Trophoblast cell (in vitro differentiated cells and primary cell): Measurements from ENCODE around the gene KCNS1.

ENCODE experiments used
- DNase-seq, 2 donors: peaks; one replicate each; pipeline ENCODE4 v3.0.0-alpha.2; 2016
- H2AFZ ChIP-seq: 2 replicates; pipeline ENCODE4 v1.6.1; 2013; ENCODE audit warnings: low read length, moderate library complexity, mild to moderate bottlenecking; ENCODE audit not compliant: insufficient read depth, poor library complexity
- H2AK5ac ChIP-seq: 2 replicates; pipeline ENCODE4 v1.6.1; 2013; ENCODE audit warnings: mild to moderate bottlenecking, low read length
- H2BK120ac ChIP-seq: 2 replicates; pipeline ENCODE4 v1.6.1; 2013; ENCODE audit warnings: low read length, mild to moderate bottlenecking, moderate library complexity; ENCODE audit not compliant: insufficient read depth, poor library complexity
- H2BK12ac ChIP-seq: 2 replicates; pipeline ENCODE4 v1.6.1; 2013; ENCODE audit warnings: mild to moderate bottlenecking, low read length, moderate library complexity
- H2BK5ac ChIP-seq: 2 replicates; pipeline ENCODE4 v1.6.1; 2013; ENCODE audit warnings: low read length, low read depth, moderate library complexity, mild to moderate bottlenecking; ENCODE audit not compliant: poor library complexity
- H3K14ac ChIP-seq: 2 replicates; pipeline ENCODE4 v1.6.1; 2013; ENCODE audit warnings: mild to moderate bottlenecking, low read length
- H3K18ac ChIP-seq: 2 replicates; pipeline ENCODE4 v1.6.1; 2013; ENCODE audit warnings: mild to moderate bottlenecking, low read length
- H3K23ac ChIP-seq: 2 replicates; pipeline ENCODE4 v1.6.1; 2013; ENCODE audit warnings: low read length
- H3K27ac ChIP-seq: 2 replicates; pipeline ENCODE4 v1.5.1; 2013; ENCODE audit warnings: low read depth, mild to moderate bottlenecking, inconsistent platforms, low read length, moderate library complexity
- H3K27me3 ChIP-seq: 2 replicates; pipeline ENCODE4 v1.6.1; 2013; ENCODE audit warnings: inconsistent platforms, mild to moderate bottlenecking, low read length, moderate library complexity; ENCODE audit not compliant: insufficient read depth
- H3K36me3 ChIP-seq, 2 experiments: 1 replicate in 1 of 2; 2 replicates in 1 of 2; pipeline ENCODE4 v1.6.1; 2013; ENCODE audit warnings: low read length in 2 of 2, mild to moderate bottlenecking in 2 of 2, moderate library complexity in 1 of 2; ENCODE audit not compliant: insufficient read depth in 2 of 2, control insufficient read depth in 1 of 2
- H3K4ac ChIP-seq: 2 replicates; pipeline ENCODE4 v1.6.1; 2013; ENCODE audit warnings: low read depth, mild to moderate bottlenecking, low read length, moderate library complexity
- H3K4me1 ChIP-seq, 2 experiments: 1 replicate in 1 of 2; 2 replicates in 1 of 2; pipeline ENCODE4 v1.6.1; 2013; ENCODE audit warnings: low read length in 2 of 2, mild to moderate bottlenecking in 2 of 2, moderate library complexity in 1 of 2; ENCODE audit not compliant: insufficient read depth in 2 of 2, control insufficient read depth in 1 of 2
- H3K4me2 ChIP-seq: 2 replicates; pipeline ENCODE4 v1.6.1; 2013; ENCODE audit warnings: inconsistent platforms, mild to moderate bottlenecking, low read length, moderate library complexity
- H3K4me3 ChIP-seq: 2 replicates; pipeline ENCODE4 v1.5.1; 2013; ENCODE audit warnings: mild to moderate bottlenecking, low read depth, low read length, inconsistent platforms
- H3K79me1 ChIP-seq: one replicate; pipeline ENCODE4 v1.6.1; 2013; ENCODE audit warnings: low read length
- H3K79me2 ChIP-seq: 2 replicates; pipeline ENCODE4 v1.6.1; 2013; ENCODE audit warnings: low read length, mild to moderate bottlenecking; ENCODE audit not compliant: control insufficient read depth, insufficient read depth, poor library complexity
- H3K9ac ChIP-seq: 2 replicates; pipeline ENCODE4 v1.6.1; 2013; ENCODE audit warnings: mild to moderate bottlenecking, low read length
- H3K9me3 ChIP-seq: 2 replicates; pipeline ENCODE4 v1.6.1; 2013; ENCODE audit warnings: low read depth, mild to moderate bottlenecking, control low read depth, inconsistent platforms, low read length; ENCODE audit not compliant: insufficient read depth
- H4K12ac ChIP-seq: 2 replicates; pipeline ENCODE4 v1.6.1; 2013; ENCODE audit warnings: low read depth, mild to moderate bottlenecking, low read length, moderate library complexity
- H4K8ac ChIP-seq: 2 replicates; pipeline ENCODE4 v1.6.1; 2013; ENCODE audit warnings: low read depth, mild to moderate bottlenecking, low read length, moderate library complexity
- H4K91ac ChIP-seq: one replicate; pipeline ENCODE4 v1.6.1; 2013; ENCODE audit warnings: low read depth, mild to moderate bottlenecking, low read length, moderate library complexity
- WGBS: extraction: QIAGEN DNeasy Blood & Tissue Kit; methylation state at CpG from one replicate; pipeline ENCODE4 v1.1.7; 2013; ENCODE audit warnings: missing lambda C conversion rate; ENCODE audit not compliant: insufficient read length, insufficient coverage; ENCODE audit errors: extremely low coverage; 5-methylcytosine and 5-hydroxymethylcytosine counted together

The KCNS1 gene

DNA sequence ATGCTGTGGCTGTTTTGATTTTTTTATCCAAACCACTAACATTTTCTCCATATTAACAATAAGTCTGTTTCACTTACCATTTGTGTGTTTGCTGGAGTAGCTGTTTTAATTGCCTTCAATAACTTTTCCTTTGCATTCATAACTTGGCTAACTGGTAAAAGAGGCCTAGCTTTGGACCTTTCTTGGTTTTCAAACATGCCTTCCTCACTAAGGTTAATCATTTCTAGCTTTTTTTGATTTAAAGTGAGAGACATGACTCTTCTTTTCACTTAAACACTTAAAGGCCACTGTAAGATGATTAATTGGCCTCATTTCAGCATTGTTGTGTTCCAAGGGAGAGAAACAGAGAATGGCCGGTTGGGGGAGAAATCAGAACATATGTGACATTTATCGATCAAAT lies 20.5 kb upstream of the KCNS1 start:
- Histone ChIP-seq H3K9ac (no peak overlapping the region), H2BK5ac (no peak overlapping the region), H2BK120ac (no peak overlapping the region), H3K4ac (no peak overlapping the region), H3K36me3 (no peaks in the 10 kb centered on the region), H2BK12ac (no peak overlapping the region), H3K14ac (no peak overlapping the region), H3K27me3 (no peaks in the 10 kb centered on the region), H3K4me1 (no peaks in the 10 kb centered on the region), H3K23ac (no peak overlapping the region), H4K8ac (no peak overlapping the region), H3K4me2 (no peak overlapping the region), H3K4me3 (no peak overlapping the region), H3K9me3 (no peaks in the 10 kb centered on the region), H3K79me1 (no peaks in the 10 kb centered on the region), H3K27ac (no peak overlapping the region), H2AK5ac (no peak overlapping the region), H4K12ac (no peak overlapping the region), H3K18ac (no peak overlapping the region), H2AFZ (no peak overlapping the region), H3K79me2 (no peaks in the 10 kb centered on the region), H4K91ac (no peak overlapping the region)
- no CpG with 5 or more reads among the region's 2 CpGs for WGBS
- DNase-seq = no peak

DNA sequence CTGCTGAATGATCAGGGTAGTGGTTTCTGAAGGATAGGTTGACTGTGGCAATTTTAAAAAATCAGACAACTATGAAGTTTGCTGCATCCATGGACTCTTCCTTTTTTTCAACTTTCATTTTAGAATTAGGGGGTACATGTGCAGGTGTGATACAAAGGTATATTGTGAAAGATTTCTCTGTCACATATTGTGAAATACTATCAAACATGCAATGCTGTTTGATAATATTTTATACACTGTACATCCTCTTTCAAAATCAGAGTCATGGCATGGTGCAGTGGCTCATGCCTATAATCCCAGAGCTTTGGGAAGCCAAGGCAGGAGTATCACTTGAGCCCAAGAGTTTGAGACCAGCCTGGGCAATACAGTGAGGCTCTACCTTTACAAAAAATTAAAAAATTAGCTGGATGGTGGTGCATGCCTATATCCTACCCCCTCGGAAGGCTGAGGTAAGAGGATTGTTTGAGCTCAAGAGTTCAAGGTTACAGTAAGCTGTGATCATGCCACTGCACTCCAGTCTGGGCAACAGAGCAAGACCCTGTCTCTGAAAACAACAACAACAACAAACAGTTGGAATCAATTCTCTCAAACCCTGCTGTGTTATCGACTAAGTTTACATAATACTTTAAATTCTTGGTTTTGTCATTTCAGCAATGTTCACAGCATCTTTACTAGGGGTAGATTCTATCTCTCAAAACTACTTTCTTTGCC lies 18.8 kb upstream of the KCNS1 start:
- Histone ChIP-seq H3K14ac (no peak overlapping the region), H4K91ac (no peak overlapping the region), H2AFZ (no peak overlapping the region), H3K9ac (no peak overlapping the region), H3K23ac (no peak overlapping the region), H3K27me3 (no peaks in the 10 kb centered on the region), H3K4ac (no peak overlapping the region), H3K4me3 (no peak overlapping the region), H2BK120ac (no peak overlapping the region), H3K4me2 (no peak overlapping the region), H2BK5ac (no peak overlapping the region), H3K18ac (no peak overlapping the region), H3K79me1 (no peaks in the 10 kb centered on the region), H2BK12ac (no peak overlapping the region), H3K36me3 (no peaks in the 10 kb centered on the region), H3K27ac (no peak overlapping the region), H3K9me3 (no peaks in the 10 kb centered on the region), H2AK5ac (no peak overlapping the region), H3K4me1 (no peaks in the 10 kb centered on the region), H4K12ac (no peak overlapping the region), H3K79me2 (no peaks in the 10 kb centered on the region), H4K8ac (no peak overlapping the region)
- no peak for DNase-seq
- WGBS = no CpG with 5 or more reads among the region's 2 CpGs

DNA sequence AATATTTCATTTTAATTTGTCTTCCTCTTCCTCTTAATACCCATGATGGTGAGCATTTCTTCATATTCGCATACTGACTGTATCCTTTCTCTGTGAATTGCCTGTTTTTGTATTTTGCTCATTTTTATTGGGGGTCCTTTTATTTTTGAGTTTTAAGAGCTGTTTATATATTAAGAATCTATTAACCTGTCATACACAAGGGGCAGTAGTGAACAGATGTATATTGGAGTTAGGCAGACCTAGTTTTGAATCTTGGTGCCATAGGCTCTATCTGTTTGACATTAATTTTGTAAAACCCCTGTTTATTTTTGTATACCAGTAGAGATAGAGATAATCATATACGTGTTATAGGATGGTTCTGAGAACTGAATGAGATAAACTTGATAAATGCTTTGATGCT lies 17.1 kb upstream of the KCNS1 start:
- no peaks in the 10 kb centered on the region for H3K79me1 ChIP-seq
- no CpG with 5 or more reads among the region's 2 CpGs for WGBS
- no peak overlapping the region for H3K23ac ChIP-seq
- no peak for DNase-seq
- H3K4me3 ChIP-seq = no peak overlapping the region
- H2AK5ac ChIP-seq = no peak overlapping the region
- no peaks in the 10 kb centered on the region for H3K27me3 ChIP-seq
- H3K18ac ChIP-seq = no peak overlapping the region
- H4K12ac ChIP-seq = no peak overlapping the region
- H3K36me3 ChIP-seq = no peaks in the 10 kb centered on the region
- H2BK5ac ChIP-seq = no peak overlapping the region
- no peak overlapping the region for H3K9ac ChIP-seq
- H2BK12ac ChIP-seq = no peak overlapping the region
- no peak overlapping the region for H2BK120ac ChIP-seq
- H2AFZ ChIP-seq = no peak overlapping the region
- H4K8ac ChIP-seq = no peak overlapping the region
- H3K4me2 ChIP-seq = no peak overlapping the region
- no peaks in the 10 kb centered on the region for H3K9me3 ChIP-seq
- no peak overlapping the region for H3K27ac ChIP-seq
- H4K91ac ChIP-seq = no peak overlapping the region
- no peaks in the 10 kb centered on the region for H3K79me2 ChIP-seq
- no peak overlapping the region for H3K14ac ChIP-seq
- no peaks in the 10 kb centered on the region for H3K4me1 ChIP-seq
- no peak overlapping the region for H3K4ac ChIP-seq

DNA sequence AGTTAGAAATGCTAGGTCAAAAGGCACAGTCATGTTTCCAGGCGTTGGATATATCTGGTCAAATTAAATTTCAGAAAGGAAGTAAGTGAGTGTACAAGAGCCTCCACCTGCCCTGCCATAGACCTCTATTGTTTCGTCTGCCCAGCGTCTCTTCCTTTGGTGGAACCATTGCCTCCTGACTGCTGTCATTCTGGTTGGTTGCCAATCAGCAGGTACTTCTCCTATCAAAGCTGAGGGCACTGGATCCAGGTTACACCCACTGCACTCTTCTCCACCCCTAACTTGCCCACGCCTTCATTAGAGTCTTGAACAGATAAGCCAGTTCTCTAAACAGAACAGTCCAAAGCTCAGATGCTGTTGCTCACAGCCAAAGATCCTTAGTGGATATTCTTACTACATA lies 16.7 kb upstream of the KCNS1 start:
- no peak overlapping the region for H3K18ac ChIP-seq
- no peak overlapping the region for H2BK5ac ChIP-seq
- H3K9ac ChIP-seq = no peak overlapping the region
- H3K27me3 ChIP-seq = no peaks in the 10 kb centered on the region
- H3K36me3 ChIP-seq = no peaks in the 10 kb centered on the region
- no peak overlapping the region for H2BK120ac ChIP-seq
- H3K4me2 ChIP-seq = no peak overlapping the region
- H4K12ac ChIP-seq = no peak overlapping the region
- no CpG with 5 or more reads among the region's 4 CpGs for WGBS
- H3K14ac ChIP-seq = no peak overlapping the region
- H3K4ac ChIP-seq = no peak overlapping the region
- no peak overlapping the region for H3K27ac ChIP-seq
- no peak overlapping the region for H2AFZ ChIP-seq
- H3K23ac ChIP-seq = no peak overlapping the region
- no peaks in the 10 kb centered on the region for H3K9me3 ChIP-seq
- no peak for DNase-seq
- no peak overlapping the region for H2AK5ac ChIP-seq
- no peak overlapping the region for H3K4me3 ChIP-seq
- no peaks in the 10 kb centered on the region for H3K79me1 ChIP-seq
- H3K4me1 ChIP-seq = no peaks in the 10 kb centered on the region
- H3K79me2 ChIP-seq = no peaks in the 10 kb centered on the region
- no peak overlapping the region for H4K91ac ChIP-seq
- H4K8ac ChIP-seq = no peak overlapping the region
- H2BK12ac ChIP-seq = no peak overlapping the region
